Activated CD4-positive, CD25-positive, alpha-beta regulatory T cell treated with anti-CD3 and anti-CD28 coated beads, Interleukin-2, amount 50 U/mL, for 72 hours (primary cell): Measurements from ENCODE around the gene GRM5.
"Not testable (repeated sequence)": the region's sequence is repeated elsewhere in the genome, so short reads cannot be mapped to it uniquely, and the experiment has no call there.

Experiments used
- DNase-seq: peaks from one replicate; pipeline ENCODE4 v3.0.0; 2021

GRM5 gene

GRCh38 chr11:88535266-88535665 lies 530.5 kb downstream of the GRM5 start:
- no peak for DNase-seq

- not testable (repeated sequence) for DNase-seq
Observed at GRCh38 chr11:88534706-88535105, 531.1 kb downstream of the GRM5 start.

- no peak for DNase-seq
Observed at GRCh38 chr11:88534185-88534584, 531.6 kb downstream of the GRM5 start.

- no peak for DNase-seq
Observed at GRCh38 chr11:88533001-88533400, 532.8 kb downstream of the GRM5 start.

- DNase-seq = no peak
Observed at GRCh38 chr11:88531831-88532230, 534.0 kb downstream of the GRM5 start.

- DNase-seq = no peak
Observed at GRCh38 chr11:88529426-88529825, 536.4 kb downstream of the GRM5 start.

- no peak for DNase-seq
Observed at GRCh38 chr11:88523386-88524071, 542.3 kb downstream of the GRM5 start.

- no peak for DNase-seq
Observed at GRCh38 chr11:88522624-88523385, 543.0 kb downstream of the GRM5 start.

GRCh38 chr11:88521799-88522201 lies 544.0 kb downstream of the GRM5 start:
- DNase-seq = no peak

- DNase-seq = no peak
Observed at GRCh38 chr11:88521399-88521798, 544.4 kb downstream of the GRM5 start.

GRCh38 chr11:88520391-88520790 lies 545.4 kb downstream of the GRM5 start:
- DNase-seq = no peak

- DNase-seq = no peak
Observed at GRCh38 chr11:88515002-88515401, 550.8 kb downstream of the GRM5 start.

- DNase-seq = no peak
Observed at GRCh38 chr11:88511006-88511405, 554.8 kb downstream of the GRM5 start.

- DNase-seq = peak; percentile 32
Observed at GRCh38 chr11:88508759-88509581, 556.8 kb downstream of the GRM5 start.

GRCh38 chr11:88508418-88508758 lies 557.4 kb downstream of the GRM5 start:
- no peak for DNase-seq

- no peak for DNase-seq
Observed at GRCh38 chr11:88507771-88508417, 557.9 kb downstream of the GRM5 start.

- no peak for DNase-seq
Observed at GRCh38 chr11:88501541-88501940, 564.2 kb downstream of the GRM5 start.

- no peak for DNase-seq
Observed at GRCh38 chr11:88495836-88496235, 569.9 kb downstream of the GRM5 start.

- DNase-seq = no peak
Observed at GRCh38 chr11:88494848-88495247, 570.9 kb downstream of the GRM5 start.

GRCh38 chr11:88491674-88492073 lies 574.1 kb downstream of the GRM5 start:
- no peak for DNase-seq

GRCh38 chr11:88489030-88489429 lies 576.8 kb downstream of the GRM5 start:
- no peak for DNase-seq

GRCh38 chr11:88487646-88488045 lies 578.1 kb downstream of the GRM5 start:
- DNase-seq = no peak
